Measurements from ENCODE around the gene KRTAP10-7.
"Not testable (repeated sequence)": the region's sequence is repeated elsewhere in the genome, so short reads cannot be mapped to it uniquely, and the experiment has no call there.

KRTAP10-7 gene

DNA sequence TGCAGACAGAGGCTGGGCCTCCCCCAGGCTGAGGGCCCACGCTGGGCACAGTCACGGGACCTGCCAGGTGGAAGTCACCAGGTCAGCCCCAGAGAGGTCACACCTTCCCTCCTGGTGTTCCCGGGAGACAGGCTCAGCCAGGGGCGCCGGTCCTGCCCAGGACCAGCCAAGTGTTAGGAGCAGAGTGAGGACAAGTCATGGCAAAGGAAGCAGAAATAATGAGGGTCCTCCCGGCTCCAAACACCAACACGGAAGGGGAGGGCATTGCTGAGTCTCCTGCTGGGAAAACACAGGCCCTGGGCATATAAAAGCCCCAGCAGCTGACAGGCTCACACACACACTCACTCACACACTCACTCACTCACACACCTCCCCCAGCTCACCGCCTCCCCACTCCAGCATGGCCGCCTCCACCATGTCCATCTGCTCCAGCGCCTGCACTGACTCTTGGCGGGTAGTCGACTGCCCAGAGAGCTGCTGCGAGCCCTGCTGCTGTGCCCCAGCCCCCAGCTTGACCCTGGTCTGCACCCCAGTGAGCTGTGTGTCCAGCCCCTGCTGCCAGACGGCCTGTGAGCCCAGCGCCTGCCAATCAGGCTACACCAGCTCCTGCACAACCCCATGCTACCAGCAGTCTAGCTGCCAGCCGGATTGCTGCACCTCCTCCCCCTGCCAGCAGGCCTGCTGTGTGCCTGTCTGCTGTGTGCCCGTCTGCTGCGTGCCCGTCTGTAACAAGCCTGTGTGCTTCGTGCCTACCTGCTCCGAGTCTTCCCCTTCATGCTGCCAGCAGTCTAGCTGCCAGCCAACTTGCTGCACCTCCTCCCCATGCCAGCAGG is 36.8 kb downstream of the KRTAP10-7 start, which contains the start of gene KRTAP10-10:
TSS of gene KRTAP10-10 (plus strand) at position 339 of the 833 bp plus-strand sequence. CDS start at position 401, 62 bp downstream.
- DNase-seq = no peak

DNA sequence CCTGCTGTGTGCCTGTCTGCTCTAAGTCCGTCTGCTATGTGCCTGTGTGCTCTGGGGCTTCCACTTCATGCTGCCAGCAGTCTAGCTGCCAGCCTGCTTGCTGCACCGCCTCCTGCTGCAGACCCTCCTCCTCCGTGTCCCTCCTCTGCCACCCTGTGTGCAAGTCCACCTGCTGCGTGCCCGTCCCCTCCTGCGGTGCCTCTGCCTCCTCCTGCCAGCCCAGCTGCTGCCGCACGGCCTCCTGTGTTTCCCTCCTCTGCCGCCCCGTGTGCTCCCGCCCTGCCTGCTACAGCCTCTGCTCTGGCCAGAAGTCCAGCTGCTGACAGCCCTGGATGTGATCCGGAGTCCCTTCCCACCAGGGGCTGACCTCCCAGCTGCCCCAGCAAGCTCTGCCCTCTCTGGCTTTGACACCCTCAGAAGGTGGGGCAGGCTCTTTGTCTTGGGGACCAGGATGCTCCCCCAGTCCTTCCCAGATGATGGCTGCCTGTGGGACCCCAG is 37.5 kb downstream of the KRTAP10-7 start:
- DNase-seq = not testable (repeated sequence)

DNA sequence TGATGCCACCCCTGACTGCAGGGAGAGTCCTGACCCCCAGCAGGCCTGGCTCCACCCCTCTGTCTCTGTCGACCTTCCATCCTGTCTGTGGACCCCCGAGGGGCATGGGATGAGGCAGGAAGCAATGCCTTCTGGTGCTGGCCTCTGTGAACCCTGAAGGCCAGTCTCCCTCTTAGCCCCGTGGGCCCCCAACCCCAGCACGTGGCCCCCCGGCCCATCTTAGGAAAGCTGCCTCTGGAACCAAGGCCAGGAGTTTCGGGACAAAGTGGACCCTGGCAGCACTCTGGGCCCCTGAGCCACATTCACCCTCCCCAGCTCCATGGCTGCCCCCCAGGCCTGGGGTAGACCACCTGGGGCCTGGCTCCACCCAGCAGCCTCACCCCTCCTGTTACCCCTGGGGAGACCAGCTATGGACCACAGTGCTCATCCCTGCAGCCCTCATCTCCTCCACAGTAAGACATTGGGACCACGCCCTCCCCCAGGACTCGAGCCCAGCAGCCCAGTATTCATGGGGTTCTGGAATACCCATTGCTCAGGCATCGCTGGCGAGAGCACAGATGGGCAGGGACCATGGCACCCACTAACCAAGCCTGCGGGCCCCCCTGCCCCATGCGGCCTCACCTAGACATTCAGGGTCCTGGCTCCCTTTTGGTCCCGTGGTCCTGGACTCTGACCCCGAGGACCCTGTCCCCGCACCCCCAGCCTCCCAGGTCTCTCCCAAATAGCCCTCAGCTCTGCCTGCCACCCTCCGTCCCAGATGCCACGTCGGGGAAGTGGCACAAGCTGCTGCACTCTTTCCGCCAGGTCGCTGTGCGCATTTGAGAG is 38.3 kb downstream of the KRTAP10-7 start:
- not testable (repeated sequence) for DNase-seq

DNA sequence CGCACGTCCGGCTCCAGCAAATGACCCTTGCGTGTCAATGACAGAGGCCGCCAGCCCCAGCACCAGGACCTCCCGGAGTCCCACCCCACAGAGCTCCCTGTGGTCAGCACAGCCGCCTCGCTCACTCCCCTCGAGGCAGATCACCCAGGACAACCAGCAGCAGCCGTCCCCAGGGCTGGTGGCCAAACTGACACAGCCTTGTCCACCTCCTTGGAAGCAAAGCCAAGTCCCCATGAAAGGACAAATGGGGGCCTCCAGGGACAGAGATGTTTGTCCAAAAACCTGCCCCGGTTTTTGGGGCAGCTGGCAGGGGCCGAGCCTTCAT is 38.9 kb downstream of the KRTAP10-7 start:
- no peak for DNase-seq

DNA sequence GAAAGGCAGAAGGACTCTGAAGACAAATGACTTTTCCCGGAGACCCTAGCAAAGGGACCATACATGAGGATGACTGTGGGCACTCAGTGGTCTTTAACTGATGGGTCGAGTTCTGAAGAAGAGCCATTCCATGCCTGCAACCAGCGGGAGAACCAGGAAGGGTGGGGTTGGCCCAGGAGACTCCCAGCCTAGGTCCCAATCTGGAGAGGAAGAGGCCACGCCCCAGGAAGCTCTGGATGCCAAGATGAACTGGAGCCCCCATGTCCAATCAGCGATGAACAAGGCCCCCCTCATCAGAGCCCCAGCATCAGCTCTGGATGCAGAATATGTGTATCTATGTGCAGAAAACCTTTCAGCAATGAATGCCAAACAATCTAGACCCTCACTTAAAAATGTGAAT is 40.4 kb downstream of the KRTAP10-7 start:
- DNase-seq = no peak

DNA sequence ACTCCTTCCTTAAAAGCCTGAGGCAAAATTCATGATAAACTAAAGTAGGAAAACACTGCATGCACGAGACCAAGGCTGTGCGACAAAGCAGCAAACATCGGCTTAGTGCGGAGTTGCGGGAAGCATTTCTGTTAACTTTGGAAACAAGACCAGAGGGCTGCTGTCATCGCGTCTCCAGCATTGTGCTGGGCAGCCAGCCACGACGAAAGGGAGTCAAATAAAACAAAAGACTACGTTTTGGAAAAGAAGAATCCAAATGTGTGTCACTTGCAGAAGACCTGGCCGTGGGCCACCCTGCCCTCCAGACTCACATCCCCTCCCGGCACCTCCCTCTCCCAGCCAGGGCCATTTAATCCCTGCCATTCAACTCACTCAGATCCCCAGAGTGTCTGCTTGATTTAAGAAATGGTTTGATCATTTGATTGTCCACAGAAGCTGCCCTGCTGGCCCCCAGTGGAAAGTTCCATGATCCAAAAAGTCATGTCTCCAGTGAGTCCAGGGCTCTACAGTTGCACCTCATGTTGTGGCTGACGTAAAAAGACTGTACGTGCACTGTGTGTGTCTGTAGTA is 43.4 kb downstream of the KRTAP10-7 start:
- no peak for DNase-seq

DNA sequence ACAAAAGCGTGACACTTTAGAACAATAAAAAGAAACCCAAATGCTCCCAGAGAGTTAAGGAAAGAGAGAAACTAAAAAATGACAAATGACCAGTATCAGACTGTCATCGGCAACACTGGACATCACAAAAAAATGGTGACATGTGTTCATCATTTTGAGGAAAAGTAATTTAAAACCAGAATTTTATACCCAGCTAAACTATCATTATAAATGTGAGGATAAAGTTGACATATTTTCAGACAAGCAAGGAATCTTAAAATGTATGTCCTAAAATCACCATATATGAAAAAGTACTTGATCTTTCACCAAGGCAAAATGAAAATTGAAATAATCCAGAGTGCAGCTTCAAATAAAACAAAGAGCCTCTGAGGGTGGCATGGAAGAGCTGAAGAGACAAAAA is 44.5 kb downstream of the KRTAP10-7 start:
- no peak for DNase-seq

DNA sequence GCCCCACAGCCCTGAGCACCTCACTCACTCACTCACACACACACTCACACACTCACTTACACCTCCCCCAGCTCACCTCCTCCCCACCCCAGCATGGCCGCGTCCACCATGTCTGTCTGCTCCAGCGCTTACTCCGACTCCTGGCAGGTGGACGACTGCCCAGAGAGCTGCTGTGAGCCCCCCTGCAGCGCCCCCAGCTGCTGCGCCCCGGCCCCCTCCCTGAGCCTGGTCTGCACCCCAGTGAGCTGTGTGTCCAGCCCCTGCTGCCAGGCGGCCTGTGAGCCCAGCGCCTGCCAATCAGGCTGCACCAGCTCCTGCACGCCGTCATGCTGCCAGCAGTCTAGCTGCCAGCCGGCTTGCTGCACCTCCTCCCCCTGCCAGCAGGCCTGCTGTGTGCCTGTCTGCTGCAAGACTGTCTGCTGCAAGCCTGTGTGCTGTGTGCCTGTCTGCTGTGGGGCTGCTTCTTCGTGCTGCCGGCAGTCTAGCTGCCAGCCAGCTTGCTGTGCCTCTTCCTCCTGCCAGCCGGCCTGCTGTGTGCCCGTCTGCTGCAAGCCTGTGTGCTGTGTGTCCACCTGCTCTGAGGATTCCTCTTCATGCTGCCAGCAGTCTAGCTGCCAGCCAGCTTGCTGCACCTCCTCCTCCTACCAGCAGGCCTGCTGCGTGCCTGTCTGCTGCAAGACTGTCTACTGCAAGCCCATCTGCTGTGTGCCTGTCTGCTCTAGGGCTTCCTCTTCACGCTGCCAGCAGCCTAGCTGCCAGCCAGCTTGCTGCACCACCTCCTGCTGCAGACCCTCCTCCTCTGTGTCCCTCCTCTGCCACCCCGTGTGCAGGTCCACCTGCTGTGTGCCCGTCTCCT is 46.2 kb downstream of the KRTAP10-7 start, which contains the start of gene KRTAP10-11:
TSS of gene KRTAP10-11 (plus strand) at position 49 of the 856 bp plus-strand sequence. CDS start at position 94, 45 bp downstream.
- not testable (repeated sequence) for DNase-seq

DNA sequence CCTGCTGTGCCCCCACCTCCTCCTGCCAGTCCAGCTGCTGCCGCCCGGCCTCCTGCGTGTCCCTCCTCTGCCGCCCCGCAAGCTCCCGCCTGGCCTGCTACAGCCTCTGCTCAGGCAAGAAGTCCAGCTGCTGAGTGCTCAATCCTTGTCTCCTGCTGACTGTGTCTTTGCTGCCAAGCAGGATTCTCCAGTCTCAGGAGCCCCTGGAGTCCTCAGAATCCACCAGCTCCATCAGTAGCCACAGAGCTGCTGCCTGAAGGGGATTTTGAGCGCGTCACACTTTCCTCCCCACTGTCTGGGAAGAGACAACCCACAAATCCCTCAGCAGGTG is 46.8 kb downstream of the KRTAP10-7 start:
- DNase-seq = no peak

DNA sequence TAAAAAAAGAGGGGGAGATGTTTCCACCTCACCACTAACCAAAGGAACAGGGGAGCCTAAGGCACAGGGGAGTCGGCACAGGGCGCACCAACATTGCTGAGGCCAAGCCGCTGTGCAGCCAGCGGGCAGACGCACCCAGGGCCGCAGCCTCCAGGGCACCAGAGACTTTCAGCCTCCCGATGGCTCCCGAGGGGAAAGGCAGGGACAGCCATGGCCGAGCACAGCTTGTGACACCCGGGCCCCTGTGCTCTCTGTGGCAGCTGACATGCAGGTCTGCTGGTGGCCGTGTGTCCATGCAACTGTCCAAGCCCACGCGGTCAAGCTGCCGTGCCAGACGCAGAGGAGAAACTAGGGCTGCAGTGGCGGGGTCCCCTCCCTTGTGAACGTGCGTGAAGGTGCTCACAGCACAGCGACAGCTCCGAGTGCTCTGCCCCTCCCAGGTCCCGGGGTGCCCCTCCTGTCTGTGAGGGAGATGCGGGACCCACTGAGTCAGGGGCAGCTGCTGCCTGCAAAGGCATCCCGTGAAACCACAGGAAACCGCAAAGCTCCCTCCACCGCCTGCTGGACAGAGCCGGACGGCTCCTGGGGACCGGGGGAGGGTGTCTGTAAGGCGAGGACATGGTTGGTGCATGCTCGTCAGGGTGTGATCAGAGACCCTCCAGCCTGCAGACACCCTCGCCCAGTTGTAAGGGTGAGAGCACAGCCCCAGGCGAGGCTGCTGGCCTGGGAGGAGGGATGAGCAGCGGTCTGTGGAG is 48.3 kb downstream of the KRTAP10-7 start:
- no peak for DNase-seq

DNA sequence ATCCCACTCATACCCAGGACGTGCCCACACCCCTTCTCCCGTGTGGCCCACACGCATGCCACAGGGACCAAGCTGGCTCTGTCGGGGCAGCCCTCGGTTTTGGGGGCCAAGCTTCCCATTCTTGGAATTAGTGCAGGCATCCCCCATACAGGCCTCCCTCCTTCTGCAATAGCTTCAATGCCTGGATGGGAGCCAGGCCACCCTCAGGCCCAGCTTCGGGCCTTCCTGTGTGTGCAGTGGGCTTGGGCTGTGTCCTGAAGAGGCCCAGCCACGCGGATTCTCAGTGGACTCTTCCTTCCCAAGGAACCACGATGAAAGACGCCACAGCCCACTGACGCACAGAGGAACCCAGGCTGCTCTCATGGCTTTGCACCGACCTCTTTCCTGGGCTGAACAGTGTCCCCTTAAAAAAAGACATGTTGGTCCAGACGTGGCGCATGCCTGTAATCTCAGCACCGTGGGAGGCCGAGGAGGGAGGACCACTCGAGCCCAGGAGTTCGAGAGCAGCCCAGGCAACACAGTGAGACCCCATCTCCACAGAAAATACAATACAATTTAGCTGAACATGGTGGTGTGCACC is 49.2 kb downstream of the KRTAP10-7 start:
- no peak for DNase-seq

DNA sequence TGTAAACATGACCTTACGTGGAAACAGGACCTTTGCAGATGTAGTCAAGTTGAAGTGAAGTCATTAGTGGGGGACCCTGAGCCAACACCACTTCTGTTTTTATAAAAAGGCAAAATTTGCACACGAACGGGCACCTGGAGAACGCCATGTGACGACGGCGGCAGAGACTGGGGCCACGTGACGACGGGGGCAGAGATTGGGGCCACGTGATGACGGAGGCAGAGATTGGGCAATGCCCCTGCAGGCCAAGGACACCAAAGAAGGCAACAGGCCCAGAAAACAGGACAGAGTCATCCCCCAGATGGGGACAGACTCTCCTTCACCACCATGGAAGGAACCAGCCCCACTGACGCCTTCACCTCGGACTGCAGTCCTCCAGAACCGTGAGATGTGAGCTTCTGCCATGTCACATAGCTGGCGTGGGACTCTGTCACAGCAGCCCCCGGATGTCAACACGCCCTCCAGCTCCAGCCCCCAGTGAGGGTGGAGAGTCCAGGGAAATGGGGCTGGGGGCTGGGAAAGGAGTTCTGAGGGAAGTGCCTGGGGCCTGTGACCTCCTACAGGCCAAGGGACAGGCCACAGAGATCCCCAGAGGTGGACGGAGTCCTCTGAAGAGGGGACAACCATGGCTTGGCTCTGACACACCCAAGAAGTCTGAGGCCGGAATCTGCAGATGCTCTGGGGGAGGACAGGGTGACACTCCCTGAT is 50.0 kb downstream of the KRTAP10-7 start:
- no peak for DNase-seq

DNA sequence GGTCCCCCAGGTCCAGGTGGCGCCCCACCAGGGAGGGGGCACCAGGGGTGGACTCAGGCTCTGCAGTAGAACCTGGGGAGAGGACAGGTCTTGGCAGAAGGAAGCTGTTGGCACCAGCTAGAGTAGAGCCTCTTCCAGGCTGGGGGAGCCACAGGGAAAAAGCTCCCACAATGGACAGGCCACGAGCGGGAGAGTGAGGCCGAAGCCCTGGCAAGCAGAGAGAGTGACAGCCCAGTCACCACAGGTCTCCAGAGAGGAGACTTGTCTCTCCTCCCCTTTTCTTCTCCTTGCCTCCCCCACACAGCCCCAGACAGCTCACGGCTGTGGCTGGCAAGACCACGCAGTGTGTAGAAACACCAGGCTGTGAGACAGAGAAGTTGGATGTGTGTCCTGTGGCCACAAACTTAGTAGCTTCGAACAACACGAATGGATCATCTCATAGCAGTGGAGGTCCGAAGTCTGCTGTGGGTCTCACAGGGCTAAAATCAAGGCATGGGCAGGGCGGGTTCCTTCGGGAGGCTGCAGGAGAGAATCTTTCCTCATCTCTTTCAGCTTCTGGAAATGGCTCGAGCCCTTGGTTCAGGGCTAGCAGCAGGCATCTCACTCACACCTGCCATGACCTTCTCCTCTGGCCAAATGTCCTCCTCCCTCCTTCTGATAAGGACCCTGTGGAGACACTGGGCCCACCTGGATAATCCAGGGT is 50.7 kb downstream of the KRTAP10-7 start:
- DNase-seq = no peak
